HG03520 (cell line): Measurements from ENCODE around the gene TBXT.

ENCODE experiments used
- ATAC-seq: cut with Tn5 transposase; IDR thresholded peaks from one replicate; pipeline ENCODE4 v1.9.1; 2021; ENCODE audit warnings: mild to moderate bottlenecking, moderate library complexity; ENCODE audit not compliant: unreplicated experiment

The TBXT gene

DNA sequence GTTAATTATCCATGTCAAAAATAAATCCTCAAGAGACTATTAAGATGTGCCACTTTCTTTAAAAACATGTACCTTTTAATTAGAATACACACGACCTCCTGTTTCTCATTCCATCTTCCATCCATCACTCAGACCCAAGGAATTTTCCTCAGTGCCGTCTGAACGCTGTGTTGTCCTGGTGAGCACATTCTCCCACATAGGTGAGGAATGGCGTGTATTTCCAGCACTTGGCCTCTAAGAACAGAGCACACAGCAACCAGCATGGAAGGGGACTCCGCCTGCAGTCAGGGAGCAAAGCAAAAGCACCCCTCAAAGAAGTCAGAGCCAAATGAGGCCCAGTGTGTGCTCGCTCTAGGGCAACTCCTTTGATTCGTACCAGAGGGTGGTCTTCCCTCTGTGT lies 45.9 kb downstream of the TBXT start:
- no peak for ATAC-seq

DNA sequence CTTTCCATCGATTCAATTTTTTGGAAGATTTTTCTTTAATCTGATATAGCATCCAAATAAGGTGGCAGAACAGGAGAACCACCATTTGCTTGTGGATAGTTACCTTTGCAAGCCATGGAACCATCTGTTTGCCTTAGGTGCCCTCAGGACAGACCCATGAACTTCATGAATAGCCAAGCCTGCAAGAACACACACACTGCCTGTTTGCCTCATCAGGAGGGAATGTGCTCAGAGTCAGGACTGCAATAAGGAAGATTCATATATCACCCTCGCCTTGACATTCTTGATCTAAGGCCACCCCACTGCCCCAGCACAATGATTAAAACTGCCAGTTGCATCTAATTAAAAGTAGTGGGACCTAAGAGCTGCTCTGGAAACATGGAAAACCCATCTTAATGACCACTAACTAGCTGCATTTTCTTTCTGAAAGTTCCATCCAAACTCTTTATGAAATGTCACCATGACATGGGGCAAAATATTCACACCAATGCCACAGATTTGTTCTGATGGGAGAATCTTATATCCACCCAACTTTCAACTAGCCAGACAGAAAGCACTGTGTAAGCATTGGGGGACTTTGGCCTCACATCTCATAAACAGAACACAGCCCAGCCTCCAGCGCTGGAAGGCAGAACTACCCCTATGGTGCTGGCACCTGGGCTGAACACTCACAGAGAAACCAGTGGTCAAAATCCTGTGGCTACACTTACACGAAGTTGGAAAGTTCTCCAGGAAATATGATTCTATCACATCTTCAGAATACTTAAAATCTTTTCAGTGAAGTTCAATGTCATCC lies 48.3 kb downstream of the TBXT start:
- no peak for ATAC-seq

DNA sequence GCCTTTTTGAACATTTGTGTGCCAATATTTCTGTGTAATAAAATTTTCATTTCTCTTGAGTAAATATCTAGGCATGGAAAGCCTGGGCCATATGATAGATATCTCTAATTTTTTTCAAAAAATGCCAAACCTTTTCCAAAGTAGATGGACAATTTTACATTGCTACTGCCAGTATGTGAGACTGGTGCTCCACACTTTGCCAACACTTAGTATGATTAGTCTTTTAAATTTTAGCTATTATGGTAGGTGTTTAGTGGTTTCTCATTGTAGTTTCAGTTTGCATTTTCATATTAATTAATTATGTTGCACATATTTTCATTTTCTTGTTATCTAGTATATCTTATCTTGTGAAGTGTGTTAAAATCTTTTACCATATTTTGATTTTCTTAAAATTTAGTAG lies 52.0 kb downstream of the TBXT start:
- ATAC-seq = no peak

DNA sequence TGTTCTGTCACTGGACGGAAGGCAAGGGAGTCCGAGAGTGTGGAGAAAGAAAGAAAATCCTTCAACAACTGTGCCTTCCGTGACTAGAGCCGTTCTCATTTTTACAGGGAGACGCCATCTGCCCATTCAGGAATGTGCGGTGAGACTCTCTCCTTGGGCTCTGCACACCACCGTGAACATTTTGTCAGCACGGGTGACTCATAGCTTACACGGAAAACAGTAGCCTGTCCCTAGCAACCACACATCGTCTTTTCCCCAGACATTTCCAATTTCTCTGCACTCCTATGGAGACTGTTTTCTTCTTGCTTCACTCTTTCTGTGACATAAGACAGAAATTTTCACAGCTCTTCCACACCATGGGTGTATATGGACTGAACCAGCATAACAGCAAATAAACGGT lies 55.1 kb downstream of the TBXT start:
- ATAC-seq = no peak

DNA sequence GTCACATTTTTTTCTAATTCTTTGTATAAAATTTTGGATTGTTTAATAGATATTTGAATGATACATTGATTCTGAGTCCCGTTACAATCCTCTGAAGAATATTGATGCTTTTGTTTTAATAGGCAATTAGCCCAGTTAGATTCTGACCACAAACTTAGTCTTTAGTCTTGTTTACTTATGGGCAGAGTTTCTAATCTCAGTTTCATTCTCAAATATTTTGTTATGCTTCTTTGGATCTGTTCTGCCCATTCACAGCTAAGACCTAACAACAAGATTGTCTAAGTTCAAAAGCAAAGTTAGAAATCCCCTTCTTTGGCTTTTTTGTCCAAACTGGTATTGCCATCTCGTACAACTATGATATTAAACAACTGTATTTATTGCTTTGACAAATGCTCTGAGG lies 58.0 kb downstream of the TBXT start:
- ATAC-seq = no peak
